NCI-H128 (cell line): ENCODE measurements around the gene MYH14.
"Not testable (repeated sequence)": the region's sequence is repeated elsewhere in the genome, so short reads cannot be mapped to it uniquely, and the experiment has no call there.

Source experiments
- DNase-seq: peaks from one replicate; lab custom pipeline; 2025; ENCODE audit not compliant: unreplicated experiment; lab: John Stamatoyannopoulos, UW

Gene MYH14

DNA sequence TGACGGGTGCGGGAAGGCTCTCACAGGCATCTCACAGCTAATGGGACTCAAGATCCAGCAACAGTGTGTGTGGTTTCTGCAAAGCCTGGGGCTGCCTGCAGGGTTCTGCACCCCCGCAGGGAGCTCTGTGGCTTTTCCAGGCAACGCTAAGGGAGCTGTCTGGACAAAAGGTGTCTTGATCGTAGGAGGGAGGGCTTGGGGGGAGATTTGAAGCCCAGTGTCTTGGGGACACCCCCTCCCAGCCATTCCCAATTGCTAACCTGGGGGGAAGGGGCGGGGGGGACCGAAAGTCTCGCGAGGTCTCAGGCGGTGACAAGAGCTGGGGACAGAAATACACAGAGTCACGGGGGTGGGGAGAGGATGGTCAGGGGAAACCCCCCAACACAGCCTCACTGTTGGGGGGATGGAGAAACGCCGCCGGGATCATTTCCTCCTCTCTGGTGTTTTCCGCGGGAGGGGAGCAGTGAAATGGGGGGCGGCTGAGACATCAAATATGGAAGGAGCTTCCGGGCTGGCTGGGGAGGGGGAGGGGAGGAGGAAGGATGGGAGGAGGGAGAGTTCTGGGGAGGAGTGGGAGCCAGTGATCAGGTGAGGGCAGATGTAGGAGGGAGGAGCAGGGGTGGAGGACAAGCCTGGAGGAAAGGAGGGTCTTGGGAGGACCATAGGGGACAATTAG, 112.5 kb downstream of the MYH14 start:
- no peak for DNase-seq

DNA sequence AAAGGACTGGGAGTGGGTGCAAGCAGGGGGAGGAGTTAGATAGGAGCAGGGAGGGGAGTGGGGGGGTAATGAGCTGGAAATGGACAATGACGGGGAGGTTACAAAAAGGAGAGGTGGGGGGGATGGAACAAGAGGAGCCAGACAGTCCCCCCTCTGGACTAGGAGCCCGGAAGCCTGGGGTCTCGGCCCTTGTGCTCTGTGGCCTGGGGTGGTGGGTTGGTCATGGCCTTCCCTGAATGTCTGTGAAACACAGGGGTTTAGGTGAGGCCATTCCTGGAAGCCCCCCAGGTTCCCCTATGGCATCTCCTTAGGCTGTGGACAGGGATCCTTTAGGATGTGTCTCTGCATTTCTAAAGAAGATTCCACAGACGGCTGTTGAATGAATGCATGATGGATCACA, 113.7 kb downstream of the MYH14 start:
- no peak for DNase-seq

DNA sequence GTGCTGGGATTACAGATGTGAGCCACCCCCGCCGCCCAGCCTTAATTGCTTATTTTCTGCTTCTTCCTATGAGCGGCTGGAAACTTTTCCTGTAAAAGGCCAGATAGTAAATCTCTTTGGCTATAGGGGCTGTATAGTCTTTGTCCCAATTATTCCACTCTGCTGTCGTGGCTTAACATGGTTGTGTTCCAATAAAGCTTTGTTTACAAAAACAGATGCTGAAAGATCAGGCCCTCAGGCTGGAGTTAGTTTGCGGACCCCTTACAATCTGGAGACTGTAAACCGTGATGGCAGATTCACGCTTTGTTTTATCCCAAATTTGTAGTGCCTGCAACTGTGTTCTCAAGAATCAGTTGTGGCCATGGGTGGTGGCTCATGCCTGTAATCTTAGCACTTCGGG, 115.0 kb downstream of the MYH14 start:
- no peak for DNase-seq

DNA sequence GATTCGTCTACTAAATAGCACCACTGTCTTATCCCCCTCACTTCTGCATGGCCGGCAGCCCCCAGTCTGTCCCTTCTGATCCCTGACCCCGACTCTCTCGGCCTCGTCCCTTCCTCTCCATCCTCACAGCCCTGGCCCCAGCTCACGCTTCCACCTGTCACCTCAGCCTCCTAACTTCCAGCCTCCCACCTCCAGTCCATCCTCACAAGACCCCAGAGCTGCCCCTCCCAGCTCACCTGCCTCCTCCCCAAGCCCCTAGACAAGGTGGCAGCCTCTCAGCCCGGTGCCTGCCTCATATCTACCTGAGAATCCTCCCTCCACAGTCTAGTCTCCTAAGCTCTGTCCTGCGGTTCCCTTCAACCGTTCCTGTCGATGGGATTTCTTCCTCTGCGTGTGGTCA, 115.7 kb downstream of the MYH14 start:
- no peak for DNase-seq

DNA sequence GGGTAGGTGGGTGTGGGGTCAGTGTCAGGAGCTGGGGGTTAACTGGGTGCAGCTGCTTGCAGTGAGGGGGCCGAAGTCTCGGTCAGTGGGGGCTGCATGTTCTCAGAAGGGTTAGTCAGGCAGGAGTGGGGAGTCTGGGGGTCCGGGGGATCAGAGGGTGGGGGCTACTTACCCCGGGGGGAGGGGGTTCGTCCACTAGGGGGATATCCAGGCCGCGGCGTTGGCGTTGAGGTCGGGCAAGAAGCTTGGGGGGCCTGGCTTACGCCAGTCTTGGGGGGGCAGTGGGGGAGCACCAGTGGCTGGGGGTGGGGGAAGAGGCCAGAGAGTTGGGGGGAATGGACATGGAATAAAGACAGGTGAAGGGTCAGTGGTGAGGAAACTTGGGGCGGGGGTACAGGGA, 116.6 kb downstream of the MYH14 start:
- no peak for DNase-seq

DNA sequence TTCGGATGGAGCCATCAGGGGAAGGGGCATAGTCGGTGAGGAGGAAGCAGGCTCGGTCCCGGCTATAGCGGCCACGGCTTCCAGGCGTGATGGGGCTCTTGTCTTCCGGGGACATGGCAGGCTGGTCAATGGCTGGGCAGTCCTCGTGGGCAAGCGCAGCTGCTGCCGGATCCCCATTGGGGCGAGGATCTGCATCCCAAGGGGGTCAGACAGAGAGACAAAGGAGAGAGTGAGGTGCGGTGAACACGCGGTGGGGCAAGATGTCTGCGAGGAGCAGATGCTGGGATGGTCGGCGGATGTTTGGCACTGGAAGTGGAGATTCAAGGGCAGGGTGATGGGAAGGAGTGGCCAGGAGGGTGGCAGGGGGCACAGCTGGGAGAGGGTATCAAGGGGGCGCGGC, 117.2 kb downstream of the MYH14 start:
- no peak for DNase-seq

DNA sequence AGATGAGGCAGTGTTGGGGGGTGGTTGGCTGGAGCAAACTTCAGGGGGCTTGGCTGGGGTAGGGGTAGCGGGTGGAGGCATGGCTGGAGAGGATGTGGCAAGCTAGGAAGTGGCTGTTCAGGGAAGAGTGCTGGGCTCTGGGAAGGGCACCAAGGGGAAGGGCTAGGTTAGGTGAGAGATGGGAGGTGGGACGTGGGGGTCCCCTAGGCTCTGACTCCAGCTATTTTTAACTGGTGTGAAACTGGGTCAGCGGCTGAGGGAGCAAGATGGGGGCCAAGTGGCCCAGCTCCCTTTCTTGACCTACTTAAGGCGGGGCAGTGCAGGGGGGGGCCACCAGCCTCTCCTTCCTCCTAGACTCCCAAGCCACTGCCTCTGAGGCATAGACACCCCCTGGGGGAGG, 118.4 kb downstream of the MYH14 start:
- DNase-seq, result no peak

DNA sequence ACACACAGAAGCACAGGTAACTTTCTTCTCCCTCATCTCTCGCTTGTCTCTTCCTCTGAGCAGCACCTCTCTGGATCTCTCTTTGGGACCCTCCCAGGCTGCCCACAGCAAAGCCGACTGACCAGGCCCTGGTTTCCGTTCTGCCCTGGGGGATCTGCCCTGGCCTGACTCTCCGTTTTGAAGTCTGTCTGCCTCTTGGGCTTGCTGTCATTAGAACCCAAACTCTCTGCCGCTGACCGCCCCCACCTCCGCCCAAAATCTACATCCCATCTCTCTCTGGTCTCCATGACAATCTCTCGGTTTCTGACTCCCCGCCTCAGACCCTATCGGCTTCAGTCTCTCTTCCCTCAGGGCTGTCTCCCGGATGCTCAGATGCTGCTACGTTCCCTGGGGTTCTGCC, 118.8 kb downstream of the MYH14 start:
- no peak for DNase-seq

DNA sequence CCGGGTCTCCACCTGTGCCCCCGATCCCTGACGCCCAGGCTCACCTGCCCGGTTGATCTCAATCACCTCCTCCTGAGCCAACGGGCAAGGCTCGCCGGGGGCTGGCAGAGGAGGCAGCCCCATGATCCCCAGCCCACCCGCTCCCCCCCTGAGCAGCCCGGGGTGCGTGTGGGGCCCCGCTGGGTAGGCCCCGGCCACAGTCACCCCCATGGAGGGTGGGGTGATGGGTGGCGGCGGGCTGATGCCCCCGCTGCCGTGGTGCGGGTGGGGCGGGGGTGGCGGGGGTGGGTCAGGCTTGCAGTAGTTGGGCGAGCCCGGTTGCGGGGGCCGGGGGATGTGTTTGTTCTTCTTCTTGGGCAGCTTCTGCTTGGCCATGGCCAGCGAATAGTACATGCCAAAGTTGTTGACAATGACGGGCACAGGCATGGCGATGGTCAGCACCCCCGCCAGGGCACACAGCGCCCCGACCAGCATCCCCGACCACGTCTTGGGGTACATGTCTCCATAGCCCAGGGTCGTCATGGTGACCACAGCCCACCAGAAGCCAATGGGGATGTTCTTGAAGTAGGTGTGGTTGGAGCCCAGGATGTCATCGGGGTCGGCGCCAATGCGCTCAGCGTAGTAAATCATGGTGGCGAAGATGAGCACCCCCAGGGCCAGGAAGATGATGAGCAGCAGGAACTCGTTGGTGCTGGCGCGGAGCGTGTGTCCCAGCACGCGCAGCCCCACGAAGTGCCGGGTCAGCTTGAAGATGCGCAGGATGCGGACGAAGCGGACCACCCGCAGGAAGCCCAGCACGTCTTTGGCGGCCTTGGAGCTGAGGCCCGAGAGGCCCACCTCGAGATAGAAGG, 119.7 kb downstream of the MYH14 start:
- no peak for DNase-seq

DNA sequence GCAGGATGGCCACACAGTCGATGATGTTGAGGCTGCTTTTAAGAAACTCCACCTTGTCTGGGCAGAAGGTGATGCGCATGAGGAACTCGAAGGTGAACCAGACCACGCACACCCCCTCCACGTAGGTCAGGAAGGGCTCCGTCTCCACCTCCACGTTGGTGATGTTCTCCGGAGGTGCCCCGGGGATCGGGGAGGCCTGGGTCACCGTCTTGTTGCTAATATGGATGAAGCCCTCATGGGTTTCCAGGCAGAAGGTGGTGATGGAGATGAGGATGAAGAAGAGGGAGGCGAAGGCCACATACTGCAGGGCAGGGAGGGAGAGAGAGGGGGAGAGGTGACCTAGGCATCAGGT, 120.3 kb downstream of the MYH14 start:
- DNase-seq, result no peak

DNA sequence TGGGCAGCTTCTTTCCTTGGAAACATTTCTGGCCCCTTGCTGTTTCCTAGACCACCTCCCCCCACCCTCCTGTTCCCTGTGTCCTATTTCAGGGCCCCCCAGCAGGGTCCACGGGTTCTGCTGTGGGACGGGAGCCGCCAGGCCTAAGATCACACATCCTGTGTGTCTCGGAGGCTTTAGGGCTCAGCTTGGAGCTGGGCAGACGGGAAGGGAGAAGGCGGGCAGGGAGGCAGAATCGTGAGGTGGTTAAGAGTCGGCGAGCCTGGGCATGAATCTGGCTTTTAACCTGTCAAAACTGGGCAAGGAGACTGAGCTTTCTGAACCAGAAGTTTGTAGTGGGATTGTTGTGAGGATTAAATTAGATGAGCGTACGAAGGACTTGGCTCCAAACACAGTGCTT, 120.9 kb downstream of the MYH14 start:
- no peak for DNase-seq

DNA sequence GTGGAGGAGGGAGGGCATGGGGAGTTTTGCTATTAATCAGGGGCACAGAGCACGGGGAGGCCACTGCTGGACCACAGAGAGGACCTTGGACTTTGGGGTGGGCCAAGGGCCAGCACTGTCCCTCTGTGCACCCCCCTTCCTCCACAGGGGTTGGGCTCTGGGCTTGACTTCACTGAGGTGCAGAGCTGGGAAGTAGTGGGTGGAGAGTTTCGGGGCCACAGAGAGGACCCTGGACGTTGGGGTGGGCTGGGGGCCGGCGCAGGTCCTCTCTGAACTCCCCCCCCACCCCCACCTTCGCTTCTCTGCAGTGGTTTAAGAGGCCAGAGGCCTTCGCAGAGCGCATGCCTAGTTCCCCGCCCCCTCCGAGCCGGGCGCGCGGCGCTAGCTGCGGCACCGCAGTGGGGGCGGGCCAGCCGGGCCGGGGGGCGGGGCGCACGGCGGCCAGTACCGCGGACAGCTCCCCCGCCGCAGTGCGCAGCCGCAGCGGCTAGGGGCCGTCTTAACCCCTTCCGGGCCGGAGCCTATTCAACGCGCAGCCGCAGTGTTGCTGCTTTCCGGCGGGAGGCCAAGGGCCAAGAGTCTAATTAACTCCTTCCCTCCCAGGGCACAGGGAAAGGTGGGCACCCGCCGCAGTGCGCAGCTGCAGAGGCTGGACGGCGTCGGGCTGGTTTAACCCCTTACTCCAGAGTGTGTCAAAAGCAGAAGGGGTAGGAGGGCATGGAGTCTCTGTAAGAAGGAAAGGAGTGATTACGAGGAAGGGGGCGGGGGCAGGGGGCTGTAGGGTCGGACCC, 122.1 kb downstream of the MYH14 start:
- DNase-seq, result peak; percentile 82

DNA sequence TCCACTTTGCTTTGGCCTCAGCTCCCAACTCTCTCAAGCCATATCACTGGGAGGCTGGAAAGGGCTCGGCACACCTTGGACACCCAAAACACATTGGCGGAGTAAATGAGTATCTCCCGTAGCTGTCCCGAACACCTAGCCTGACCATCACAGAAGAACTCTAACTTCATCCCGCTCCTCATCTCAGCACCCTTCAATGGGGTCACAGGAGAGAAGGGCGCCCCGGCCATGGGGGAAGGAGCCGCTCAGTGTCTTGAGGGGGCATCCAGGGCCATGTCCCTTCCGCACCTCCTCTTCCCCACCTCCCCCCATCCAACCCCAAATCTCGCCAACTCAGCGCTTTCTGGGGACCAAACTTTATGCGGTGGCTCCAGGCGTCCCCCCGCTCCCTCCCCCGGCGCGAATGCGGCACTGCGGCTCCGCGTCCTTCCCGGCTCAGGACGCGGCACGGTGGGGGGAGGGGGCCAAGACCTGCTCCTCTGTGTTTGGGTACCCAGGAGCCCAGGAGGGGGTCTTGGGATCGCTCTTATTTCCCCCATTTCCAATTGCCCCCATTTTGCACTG, 122.8 kb downstream of the MYH14 start:
- no peak for DNase-seq

DNA sequence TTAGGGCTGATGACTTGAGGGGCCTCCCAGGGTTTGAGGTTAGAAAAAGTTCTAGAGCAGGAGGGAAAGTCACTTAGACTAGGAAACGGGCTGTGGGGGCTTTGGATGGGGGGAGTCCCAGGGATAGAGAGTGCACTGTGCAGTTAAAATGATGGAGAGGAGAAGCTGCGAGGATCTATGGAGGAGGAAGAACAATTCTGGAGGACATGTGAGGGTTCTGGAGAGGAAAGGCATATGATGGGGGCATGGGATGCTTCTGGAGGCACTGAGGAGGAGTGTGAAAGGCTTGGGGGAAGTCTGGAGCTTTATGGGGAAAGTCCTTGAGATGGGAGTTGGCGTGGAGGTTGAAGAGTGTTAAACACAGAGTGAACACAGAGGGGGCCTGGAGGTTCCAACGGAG, 123.6 kb downstream of the MYH14 start:
- DNase-seq, result no peak

DNA sequence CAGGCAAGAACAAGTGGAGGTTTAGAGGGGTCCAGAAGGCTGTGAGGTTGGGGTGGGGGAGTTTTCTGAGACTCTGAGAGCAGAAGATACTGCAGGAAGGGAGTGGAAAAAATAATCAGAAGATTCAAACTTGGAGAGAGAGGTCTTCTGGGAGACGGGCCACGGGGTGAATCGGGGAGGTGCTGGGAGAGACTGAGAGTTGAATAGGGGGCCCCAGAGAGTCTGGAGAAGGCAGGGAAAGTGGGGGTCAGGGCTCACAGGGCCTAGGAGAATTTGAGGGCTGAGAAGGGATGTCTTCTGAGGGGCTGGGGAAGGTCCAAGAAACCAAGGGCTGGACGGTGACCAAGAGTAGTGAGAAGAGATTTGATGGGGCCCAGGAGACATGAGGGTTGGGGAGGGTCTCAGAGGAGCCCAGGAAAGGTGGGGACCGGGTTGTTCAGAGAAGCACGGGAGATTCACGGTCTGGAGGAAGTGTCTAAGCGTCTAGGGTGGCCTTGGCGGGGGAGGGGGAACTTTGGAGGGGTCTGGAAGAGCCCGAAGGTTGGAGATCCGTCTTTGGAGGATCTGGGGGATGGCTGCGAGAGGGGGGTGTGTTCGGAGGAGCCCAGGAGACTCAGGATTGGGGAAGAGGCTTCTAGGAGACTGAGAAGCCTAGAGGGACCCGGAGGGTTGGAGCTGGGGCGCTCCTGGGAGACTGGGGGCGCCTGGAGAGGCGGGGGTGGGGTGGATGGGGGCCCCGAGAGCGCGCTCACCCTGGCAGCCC, 124.2 kb downstream of the MYH14 start:
- no peak for DNase-seq

DNA sequence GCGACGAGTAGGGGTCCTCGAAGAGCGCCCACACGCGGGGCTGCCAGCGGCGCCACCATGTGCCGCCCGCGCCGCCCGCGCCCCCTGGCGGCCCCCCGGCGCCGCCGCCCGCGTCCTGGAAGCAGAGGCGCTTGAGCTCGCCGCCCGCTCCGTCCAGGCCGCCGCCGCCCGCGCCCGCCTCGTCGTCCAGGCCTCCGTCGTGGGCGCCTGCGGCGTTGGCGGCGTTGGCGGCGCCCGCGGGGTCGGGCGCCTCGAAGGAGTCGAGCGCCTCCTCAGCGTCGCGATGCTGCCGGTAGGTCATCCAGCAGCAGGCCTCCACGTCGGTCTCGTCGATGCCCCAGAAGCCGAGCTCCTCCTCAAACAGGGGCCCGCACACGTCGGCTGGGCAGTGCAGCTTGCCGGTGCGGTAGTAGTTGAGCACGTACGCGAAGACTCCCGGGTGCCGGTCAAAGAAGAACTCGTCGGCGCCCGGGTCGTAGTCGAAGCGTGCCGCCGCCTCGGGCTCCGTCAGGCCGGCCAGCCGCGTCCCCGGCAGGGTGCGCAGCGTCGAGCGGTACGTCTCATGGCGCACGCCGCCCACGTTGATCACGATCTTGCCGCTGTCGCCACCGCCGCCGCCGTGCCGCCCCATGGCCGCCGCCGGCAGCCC, 124.9 kb downstream of the MYH14 start:
- DNase-seq, result no peak

DNA sequence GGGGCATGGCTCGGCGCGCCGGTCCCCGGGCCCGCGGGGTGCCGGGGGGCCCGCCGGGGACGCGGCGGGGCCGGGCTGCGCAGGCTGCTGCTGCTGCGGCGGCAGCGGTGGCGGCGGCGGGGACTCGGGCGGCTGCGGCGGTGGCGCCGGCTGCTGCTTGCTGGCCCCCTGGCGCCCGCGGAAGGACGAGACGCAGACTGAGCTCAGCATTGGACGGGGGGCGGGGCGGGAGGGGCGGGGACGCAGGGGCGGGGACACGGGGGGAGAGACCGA, 125.4 kb downstream of the MYH14 start:
- no peak for DNase-seq

DNA sequence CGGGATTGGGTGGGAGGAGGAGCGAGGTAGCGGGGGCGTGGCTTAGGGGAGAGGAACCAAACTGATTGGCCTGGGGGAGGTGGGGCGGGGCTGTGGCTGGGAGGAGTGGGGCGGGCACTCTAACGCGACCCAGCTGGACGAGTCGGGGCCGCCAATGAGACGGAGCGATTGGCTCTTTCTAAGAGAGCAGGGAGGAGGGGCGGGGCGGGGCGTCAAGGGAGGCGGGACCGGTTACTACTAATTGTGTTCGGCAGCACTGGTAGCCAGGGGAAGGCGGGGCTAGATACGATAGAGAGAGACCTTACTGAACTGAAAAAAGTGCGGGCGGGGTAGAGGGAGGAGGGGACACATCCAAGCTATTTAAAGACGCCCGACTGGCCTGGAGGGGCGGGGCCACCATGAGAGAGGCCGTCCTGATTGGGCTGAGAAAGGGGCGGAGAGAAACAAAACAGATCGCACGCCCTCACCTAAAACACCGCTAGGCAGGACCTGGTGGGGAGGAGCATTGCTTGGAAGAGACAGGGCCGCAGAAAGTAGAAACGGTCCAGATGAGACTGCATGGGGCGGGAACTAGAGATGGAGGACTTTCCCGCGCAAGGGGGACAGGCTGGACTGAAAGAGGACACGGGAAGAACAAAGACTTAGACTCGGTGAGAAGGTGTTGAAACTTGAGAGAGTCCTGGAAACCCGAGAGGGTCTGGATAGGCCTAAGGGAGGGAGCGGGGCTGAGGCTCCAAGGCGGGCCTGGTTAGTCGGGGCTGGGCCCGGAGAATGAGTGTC, 125.9 kb downstream of the MYH14 start, which contains the start of gene KCNC3:
TSS of gene KCNC3 (minus strand) at position 232 of the 780 bp plus-strand sequence. CDS start 295 bp downstream, outside the sequence.
- peak; percentile 96 for DNase-seq

DNA sequence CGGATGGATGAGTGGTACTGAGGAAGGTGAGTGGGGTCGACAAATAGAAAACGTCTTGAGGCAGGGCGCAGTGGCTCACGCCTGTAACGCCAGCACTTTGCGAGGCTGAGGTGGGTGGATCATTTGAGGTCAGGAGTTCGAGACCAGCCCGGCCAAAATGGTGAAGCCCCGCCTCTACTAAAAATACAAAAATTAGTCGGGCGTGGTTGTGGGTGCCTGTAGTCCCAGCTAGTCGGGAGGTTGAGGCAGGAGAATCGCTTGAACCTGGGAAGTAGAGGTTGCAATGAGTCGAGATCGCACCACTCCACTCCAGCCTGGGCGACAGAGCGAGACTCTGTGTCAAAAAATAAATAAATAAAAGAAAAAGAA, 126.5 kb downstream of the MYH14 start:
- DNase-seq, result not testable (repeated sequence)
